HFF-Myc (cell line): ENCODE results near the gene TMEM163.

Experiments used
- DNase-seq: peaks from one replicate; pipeline ENCODE4 v3.0.0-alpha.2; 2011; ENCODE audit warnings: low read depth; ENCODE audit errors: extremely low read depth
- H3K4me3 ChIP-seq: replicated peaks from 2 replicates; pipeline ENCODE4 v1.5.1; 2011; ENCODE audit warnings: low read depth, mild to moderate bottlenecking, control low read depth, low read length
- TF ChIP-seq, protein P1 (sequence below): IDR thresholded peaks from 2 replicates; pipeline ENCODE4 v1.5.1; 2012; ENCODE audit warnings: mild to moderate bottlenecking, low read depth, low read length, control low read depth; ENCODE audit errors: missing control alignments

Gene TMEM163

DNA sequence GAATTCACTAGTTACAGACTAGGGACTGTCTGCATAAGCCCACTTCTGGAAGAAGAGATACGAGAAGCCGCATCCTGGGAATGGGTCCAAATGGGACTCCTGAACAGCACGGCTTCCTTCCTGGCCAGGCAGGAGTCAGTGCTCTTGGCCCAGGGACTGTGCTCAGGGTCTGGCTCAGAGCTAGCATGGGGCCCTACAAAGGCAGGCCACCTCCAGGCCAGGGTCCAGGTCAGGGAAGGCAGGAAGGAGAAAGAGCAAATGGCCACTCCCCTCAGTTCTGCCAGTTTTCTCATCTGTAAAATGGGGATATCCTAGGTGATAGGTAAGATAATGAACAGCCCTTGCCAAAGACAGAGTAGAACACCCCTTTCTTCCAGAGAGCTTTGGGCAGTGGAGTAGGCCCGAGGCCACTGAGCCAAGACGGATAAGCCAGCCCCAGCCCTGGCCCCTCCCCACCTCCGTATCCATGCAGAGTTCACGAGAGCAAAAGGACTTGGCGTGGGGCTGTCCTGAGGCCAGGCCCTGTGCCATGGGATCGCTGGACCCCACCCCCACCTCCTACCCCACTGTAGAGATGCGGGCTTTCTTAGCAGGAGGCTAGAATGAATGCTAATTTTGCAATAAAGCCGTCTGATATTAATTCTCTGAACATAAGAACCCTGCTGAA is 274.9 kb downstream of the TMEM163 start:
- no peak for DNase-seq
- H3K4me3 ChIP-seq: no peak overlapping the region
- TF ChIP-seq, protein P1, sequence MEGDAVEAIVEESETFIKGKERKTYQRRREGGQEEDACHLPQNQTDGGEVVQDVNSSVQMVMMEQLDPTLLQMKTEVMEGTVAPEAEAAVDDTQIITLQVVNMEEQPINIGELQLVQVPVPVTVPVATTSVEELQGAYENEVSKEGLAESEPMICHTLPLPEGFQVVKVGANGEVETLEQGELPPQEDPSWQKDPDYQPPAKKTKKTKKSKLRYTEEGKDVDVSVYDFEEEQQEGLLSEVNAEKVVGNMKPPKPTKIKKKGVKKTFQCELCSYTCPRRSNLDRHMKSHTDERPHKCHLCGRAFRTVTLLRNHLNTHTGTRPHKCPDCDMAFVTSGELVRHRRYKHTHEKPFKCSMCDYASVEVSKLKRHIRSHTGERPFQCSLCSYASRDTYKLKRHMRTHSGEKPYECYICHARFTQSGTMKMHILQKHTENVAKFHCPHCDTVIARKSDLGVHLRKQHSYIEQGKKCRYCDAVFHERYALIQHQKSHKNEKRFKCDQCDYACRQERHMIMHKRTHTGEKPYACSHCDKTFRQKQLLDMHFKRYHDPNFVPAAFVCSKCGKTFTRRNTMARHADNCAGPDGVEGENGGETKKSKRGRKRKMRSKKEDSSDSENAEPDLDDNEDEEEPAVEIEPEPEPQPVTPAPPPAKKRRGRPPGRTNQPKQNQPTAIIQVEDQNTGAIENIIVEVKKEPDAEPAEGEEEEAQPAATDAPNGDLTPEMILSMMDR: no peak

DNA sequence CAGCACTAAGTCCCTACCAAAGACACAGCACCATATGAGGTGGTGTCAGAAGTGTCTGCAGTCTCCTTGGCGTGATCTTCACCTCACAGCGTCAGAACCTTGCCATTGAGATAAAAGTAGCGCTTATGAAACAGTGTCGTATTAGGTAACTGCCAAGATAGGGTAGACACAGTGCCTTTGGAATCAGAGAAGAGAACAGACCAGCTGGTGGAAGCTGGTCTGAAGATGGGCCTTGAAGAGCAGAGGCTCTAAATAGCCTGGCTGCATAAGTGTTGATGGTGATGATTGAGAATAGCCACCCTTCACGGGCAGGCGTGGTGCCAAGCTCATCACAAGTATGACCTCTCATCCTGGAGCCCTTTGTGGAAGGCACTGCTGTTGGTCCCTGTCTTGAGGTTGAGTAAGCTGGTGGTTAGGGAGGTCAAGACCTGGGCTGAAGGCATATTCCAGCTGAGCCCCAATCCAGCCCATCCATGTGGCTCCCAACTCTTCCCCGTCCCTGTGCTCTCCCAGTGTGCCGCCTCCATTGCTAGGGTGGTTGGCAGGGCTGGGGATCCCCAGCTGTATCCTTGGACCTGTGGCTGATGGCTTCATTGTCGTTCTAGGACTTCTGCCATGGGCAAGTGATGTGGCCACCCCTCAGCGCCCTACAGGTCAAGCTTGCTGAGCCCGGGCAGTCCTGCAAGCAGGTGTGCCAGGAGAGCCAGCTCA is 277.5 kb downstream of the TMEM163 start:
- DNase-seq: no peak

DNA sequence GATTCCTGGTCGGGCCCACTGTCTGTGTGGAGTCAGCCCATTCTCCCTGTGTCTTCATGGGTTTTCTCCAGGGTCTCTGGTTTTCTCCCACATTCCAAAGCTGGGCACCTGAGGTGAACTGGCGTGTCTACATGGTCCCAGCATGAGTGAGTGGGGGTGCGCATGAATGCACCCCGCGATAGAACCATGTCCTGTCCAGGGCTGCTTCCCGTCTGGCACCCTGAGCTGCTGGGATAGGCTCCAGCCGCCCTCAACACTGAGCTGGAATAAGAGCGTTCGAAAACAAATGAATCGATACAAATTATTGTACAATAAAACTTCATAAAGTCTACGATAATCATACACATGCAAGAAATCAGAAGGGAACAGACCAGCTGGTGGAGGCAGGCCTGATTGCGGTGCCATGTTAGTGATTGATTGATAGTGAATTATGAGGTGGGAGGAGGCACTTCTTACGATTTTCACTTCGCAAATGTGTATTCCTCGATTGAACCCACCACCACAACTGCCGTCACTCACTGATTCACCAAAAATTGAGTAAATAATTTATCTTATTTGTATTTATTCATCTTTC is 278.4 kb downstream of the TMEM163 start:
- DNase-seq: no peak
- TF ChIP-seq, protein P1: no peak
- H3K4me3 ChIP-seq: no peak overlapping the region

More for the DNA sequence above, 277.5 kb downstream of the TMEM163 start:
- TF ChIP-seq, protein P1: no peak
- H3K4me3 ChIP-seq: no peak overlapping the region

DNA sequence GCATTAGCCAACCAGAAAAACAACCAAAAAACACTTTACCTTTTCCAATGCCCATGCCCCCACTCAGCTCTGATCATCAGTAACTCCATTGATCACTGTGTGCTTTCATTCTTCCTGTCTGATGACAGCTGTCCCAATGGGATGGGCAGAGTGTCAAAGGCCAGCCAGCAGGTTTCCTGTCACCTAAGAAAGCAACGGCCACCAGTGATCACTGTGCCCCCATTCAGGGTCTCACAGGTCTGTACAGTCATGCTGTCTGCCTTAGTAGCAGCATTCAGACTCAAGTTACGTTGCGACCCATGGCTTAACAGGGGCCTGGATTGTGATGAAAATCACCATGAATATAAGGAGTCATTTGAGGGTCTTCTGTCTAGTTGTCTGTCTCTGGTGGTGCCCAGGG is 280.4 kb downstream of the TMEM163 start:
- H3K4me3 ChIP-seq: no peak overlapping the region
- no peak for DNase-seq
- TF ChIP-seq, protein P1: no peak

DNA sequence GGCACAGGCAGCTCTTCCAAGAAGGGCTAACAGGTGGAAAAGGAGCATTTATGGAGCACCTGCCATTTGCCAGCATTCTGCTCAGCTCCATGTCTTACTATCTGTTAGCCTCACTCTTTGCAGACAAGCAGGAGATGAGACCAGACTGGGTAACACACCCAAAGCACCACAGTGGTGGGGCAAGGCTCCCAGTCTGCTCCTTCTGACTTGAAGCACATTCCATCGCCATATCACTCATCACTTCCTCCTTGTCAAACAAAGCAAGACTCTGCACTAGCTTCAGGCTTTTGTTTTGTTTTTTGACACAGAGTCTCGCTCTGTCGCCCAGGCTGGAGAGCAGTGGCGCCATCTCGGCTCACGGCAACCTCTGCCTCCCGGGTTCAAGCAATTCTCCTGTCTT is 282.1 kb downstream of the TMEM163 start:
- no peak overlapping the region for H3K4me3 ChIP-seq
- DNase-seq: no peak
- TF ChIP-seq, protein P1: no peak

DNA sequence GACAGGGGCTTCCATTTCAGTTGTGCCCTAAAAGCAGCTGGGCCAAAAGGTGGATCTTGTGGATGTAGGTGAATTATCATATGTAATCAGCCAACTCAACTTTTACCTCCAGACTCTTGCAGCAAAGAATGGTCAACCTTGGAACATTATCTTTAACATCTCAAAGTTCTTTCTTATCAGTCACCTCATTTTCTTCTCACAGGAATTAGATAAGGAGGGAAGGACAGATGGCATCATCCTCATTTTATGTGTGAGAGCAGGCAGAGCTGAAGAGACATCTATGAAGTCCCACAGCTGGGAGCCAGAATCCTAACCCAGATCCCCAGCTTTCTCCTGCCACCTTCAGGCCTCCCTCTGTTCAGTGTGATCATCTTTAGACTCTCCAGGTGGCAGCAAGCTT is 282.9 kb downstream of the TMEM163 start:
- no peak overlapping the region for H3K4me3 ChIP-seq
- DNase-seq: no peak
- TF ChIP-seq, protein P1: no peak
